ENCODE results near the gene LRRC8D. TPM values are rescaled to one million over a fixed set of nuclear protein-coding genes. Genes with fewer than 3 reads are reported as not detected.

LRRC8D gene
- polyA plus RNA-seq, 2 of the 4 experiments (the other 2 are of a cell fraction): 41.8 to 76.7 TPM

DNA sequence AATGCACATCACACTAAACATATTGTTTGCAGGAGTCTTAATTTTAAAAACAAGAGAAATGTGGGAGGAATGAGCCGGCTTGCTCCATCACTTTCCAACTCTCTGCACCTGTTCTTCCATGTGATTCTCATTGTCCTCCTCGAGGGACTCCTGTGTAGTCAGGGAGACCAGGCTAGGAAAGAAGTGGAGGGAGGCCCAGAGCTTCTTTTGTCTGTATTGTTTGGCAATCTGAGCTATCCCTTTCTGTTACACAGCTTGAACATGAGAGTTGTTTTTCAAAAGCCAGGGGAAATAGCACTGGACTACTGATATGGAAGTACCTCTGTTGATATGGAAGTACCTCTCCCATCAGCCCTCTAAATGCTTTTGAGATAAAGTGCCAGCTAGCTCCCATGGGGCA lies 18.8 kb upstream of the LRRC8D start:
- TF ChIP-seq ZNF302 (CRISPR knock-in tag; IDR thresholded peaks at IDR 0.05): no peak
- TF ChIP-seq ESRRA (IDR thresholded peaks at IDR 0.05; ENCODE audit: borderline replicate concordance, low read length): no peak
- TF ChIP-seq REST (IDR thresholded peaks at IDR 0.05): no peak
- TF ChIP-seq EP300 (IDR thresholded peaks at IDR 0.05): no peak
- TF ChIP-seq TP53 (CRISPR knock-in tag; IDR thresholded peaks at IDR 0.05): no peak
- no peak for TF ChIP-seq HOXB5 (CRISPR knock-in tag; IDR thresholded peaks at IDR 0.05)
- no peak for TF ChIP-seq FOSL2 (IDR thresholded peaks at IDR 0.05)
- TF ChIP-seq FOSL2 (CRISPR knock-in tag; IDR thresholded peaks at IDR 0.05): no peak
- no peak for FAIRE-seq
- no peak for DNase-seq (ENCODE audit: low read depth in 1 of 2, low spot score in 1 of 2)
- peaks cover 14% of the 10 kb centered on the region; the same call in 1 of the 3 replicates for H3K4me1 ChIP-seq
- no peak overlapping the region for H3K4me2 ChIP-seq
- H3K4me3 ChIP-seq: no peak overlapping the region
- no peaks in the 10 kb centered on the region for H3K9me3 ChIP-seq
- ATAC-seq: no peak
- ChIA-PET CTCF (interaction anchor here (1.0 to 7.4 kb wide), 3 partner anchors 39 to 185 kb away, joined by 3 to 89 read pairs (median 3); no protein-coding TSS in a partner anchor), POLR2A (interaction anchor here (1.4 kb wide), 1 partner anchor 193 kb away, joined by 3 read pairs; the partner anchor contains the start of gene ZNF326)
- H3K27ac ChIP-seq: no peak overlapping the region
- WGBS (ENCODE audit: missing lambda C conversion rate): 79% methylated on average over 2 of the region's 2 CpGs

DNA sequence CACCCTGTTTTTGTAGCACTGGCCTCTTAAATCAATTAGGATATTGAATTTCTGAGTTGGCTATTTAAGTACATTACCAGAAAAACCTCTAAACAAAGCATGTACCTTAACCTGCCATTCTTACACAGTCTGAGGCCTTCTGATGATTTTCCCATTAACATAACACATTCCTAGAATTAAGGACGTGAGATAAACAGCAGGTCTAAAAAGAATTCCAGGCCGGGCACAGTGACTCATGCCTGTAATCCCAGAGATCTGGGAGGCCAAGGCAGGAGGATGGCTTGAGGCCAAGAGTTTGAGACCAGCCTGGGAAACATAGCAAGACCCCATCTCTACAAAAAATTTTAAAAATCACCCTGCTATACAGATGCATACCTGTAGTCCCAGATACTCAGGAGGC lies 18.0 kb upstream of the LRRC8D start:
- 8% methylated on average over 2 of the region's 2 CpGs for WGBS (ENCODE audit: missing lambda C conversion rate)
- H3K9me3 ChIP-seq: no peaks in the 10 kb centered on the region
- no peak overlapping the region for H3K4me3 ChIP-seq
- TF ChIP-seq NFE2L2 (conservative IDR thresholded peaks at IDR 0.05; ENCODE audit: low read length) (no peak), FOSL2 (IDR thresholded peaks at IDR 0.05) (no peak), FOSL2 (CRISPR knock-in tag; IDR thresholded peaks at IDR 0.05) (0 out of 2 replicates have a peak, but pooled peaks have one; percentile 5), ESRRA (IDR thresholded peaks at IDR 0.05; ENCODE audit: borderline replicate concordance, low read length) (no peak), MAX (IDR thresholded peaks at IDR 0.05) (no peak), HEYL (CRISPR knock-in tag; IDR thresholded peaks at IDR 0.05) (no peak)
- ChIA-PET CTCF (interaction anchor here (0.6 to 7.4 kb wide), 4 partner anchors 17 to 245 kb away, joined by 3 to 89 read pairs (median 7); no protein-coding TSS in a partner anchor), POLR2A (no interaction called here)
- no peak for DNase-seq (ENCODE audit: low read depth in 1 of 2, low spot score in 1 of 2)
- H3K4me1 ChIP-seq: peaks cover 18% of the 10 kb centered on the region
- no peak for FAIRE-seq
- ATAC-seq: no peak
- no peak overlapping the region for H3K4me2 ChIP-seq
- peak overlapping the region in 1 of 2 experiments; percentile 43; a peak in 1 of 6 replicates for H3K27ac ChIP-seq

DNA sequence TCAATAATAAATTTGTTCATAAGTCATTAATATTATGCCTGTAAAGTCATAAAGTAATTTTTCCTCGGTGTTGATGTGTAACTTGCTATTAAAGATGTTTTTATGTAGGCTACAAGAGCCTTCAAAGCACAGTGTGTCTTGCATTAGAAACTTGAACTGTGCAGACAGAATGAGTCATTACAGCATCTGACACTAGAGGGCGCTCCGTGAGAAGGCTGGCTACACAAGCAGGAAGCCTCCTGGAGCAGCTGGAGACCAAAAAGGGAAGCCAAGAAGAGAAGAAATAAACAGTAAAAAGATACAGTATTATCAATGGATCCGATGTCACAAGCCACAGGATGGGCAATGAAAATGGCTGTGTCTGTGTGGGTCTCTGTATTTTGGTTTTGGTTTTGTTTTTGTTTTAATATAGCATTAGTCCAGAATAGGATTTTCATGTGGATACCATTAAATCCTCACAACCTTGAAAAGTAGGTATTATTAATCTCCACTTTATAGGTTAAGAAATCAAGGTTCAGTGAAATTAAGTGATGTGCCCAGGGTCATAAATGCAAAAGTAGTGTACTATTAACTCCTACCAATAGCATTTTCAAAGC lies 16.1 kb upstream of the LRRC8D start:
- under 1% methylated on average over 4 of the region's 4 CpGs for WGBS (ENCODE audit: missing lambda C conversion rate)
- Histone ChIP-seq H3K27ac (peak overlapping the region in 1 of 2 experiments; percentile 45; a peak in 1 of 6 replicates), H3K9me3 (no peaks in the 10 kb centered on the region), H3K4me1 (peaks cover 33% of the 10 kb centered on the region), H3K4me3 (no peak overlapping the region), H3K4me2 (no peak overlapping the region)
- CTCF ChIA-PET: interaction anchor here (0.6 to 7.4 kb wide), 32 partner anchors 8 to 228 kb away, joined by 3 to 89 read pairs (median 4); partner anchors contain the start of gene LRRC8D
- peak; percentile 59 for FAIRE-seq
- POLR2A ChIA-PET: no interaction called here
- DNase-seq (ENCODE audit: low read depth in 1 of 2, low spot score in 1 of 2): peak; percentile 61 to 84
- TF ChIP-seq FOXS1 (CRISPR knock-in tag; IDR thresholded peaks at IDR 0.05) (no peak), CTCF (IDR thresholded peaks at IDR 0.05) (peak; percentile 89), CHD4 (IDR thresholded peaks at IDR 0.05; ENCODE audit: borderline replicate concordance) (no peak), MAFK (IDR thresholded peaks at IDR 0.05; ENCODE audit: partially characterized antibody) (no peak), NFE2L2 (conservative IDR thresholded peaks at IDR 0.05; ENCODE audit: low read length) (no peak), ZSCAN20 (CRISPR knock-in tag; IDR thresholded peaks at IDR 0.05) (no peak), SMC3 (IDR thresholded peaks at IDR 0.05) (peak; percentile 78), RAD21 (conservative IDR thresholded peaks at IDR 0.05 in 1 of 2, IDR thresholded peaks at IDR 0.05 in 1 of 2) (peak; percentile 88 to 95), HDAC2 (IDR thresholded peaks at IDR 0.05) (no peak), FOSL2 (IDR thresholded peaks at IDR 0.05) (no peak), FOSL2 (CRISPR knock-in tag; IDR thresholded peaks at IDR 0.05) (peak; percentile 82), HOXB5 (CRISPR knock-in tag; IDR thresholded peaks at IDR 0.05) (no peak), KDM5A (IDR thresholded peaks at IDR 0.05) (no peak), NR3C1 (IDR thresholded peaks at IDR 0.05) (no peak)
- ATAC-seq: peak; percentile 84 to 92; a peak in 5 of 6 replicates
